A549 (cell line): ENCODE results near the gene TNN. TPM values are rescaled to one million over a fixed set of nuclear protein-coding genes. Genes with fewer than 3 reads are reported as not detected.

ENCODE experiments used
- ATAC-seq, 2 experiments: fragments of 200-7000 bp in 1 of 2; fragments of >200 bp in 1 of 2; cut with Nextera tagmentation in 1 of 2; cut with Tn5 transposase in 1 of 2; 3 replicates each; pipeline versions ENCODE4 v1.8.0 to v1.9.1; 2018 to 2020; ENCODE audit warnings: mild to moderate bottlenecking in 1 of 2, moderate library complexity in 1 of 2
- CTCF ChIA-PET: fragments of 300-600 bp; sonication (Branson Sonifier 250); formaldehyde crosslinking; extraction: SDS; loops from one replicate; lab custom pipeline; 2021; ENCODE audit warnings: antibody characterized with exemption, inconsistent platforms; lab: Yijun Ruan, JAX
- POLR2A ChIA-PET: fragments of 350-600 bp; formaldehyde crosslinking; extraction: SDS; loops from one replicate; lab custom pipeline; 2021; ENCODE audit warnings: antibody characterized with exemption, inconsistent platforms; lab: Yijun Ruan, JAX
- DNase-seq, 2 experiments: peaks; one replicate each; pipeline versions ENCODE4 v3.0.0 to v3.0.0-alpha.2; 2011 to 2016; ENCODE audit warnings: low read depth in 1 of 2, low spot score in 1 of 2
- FAIRE-seq: peaks from 2 replicates; lab custom pipeline; 2011; peaks lifted over from hg19 to GRCh38; lab: Jason Lieb, UNC
- H3K27ac ChIP-seq, 2 experiments: fragments of >200 bp; sonication (Bioruptor Twin); formaldehyde crosslinking; 3 replicates each; pipeline ENCODE4 v1.5.1; 2016 to 2017
- H3K4me1 ChIP-seq: fragments of >200 bp; sonication (Bioruptor Twin); formaldehyde crosslinking; 3 replicates; pipeline ENCODE4 v1.6.1; 2016
- H3K4me2 ChIP-seq: fragments of >200 bp; sonication (Bioruptor Twin); formaldehyde crosslinking; 3 replicates; pipeline ENCODE4 v1.6.1; 2016
- H3K4me3 ChIP-seq: fragments of >200 bp; sonication (Bioruptor Twin); formaldehyde crosslinking; 3 replicates; pipeline ENCODE4 v1.5.1; 2016
- H3K9me3 ChIP-seq: fragments of >200 bp; sonication (Bioruptor Twin); formaldehyde crosslinking; 3 replicates; pipeline ENCODE4 v1.6.1; 2016
- BHLHE40 ChIP-seq: IDR thresholded peaks from 2 replicates; pipeline ENCODE4 v1.6.1; 2012; ENCODE audit warnings: low read depth, low read length, inconsistent platforms
- CBX2 ChIP-seq: fragments of 200-600 bp; sonication (generic); IDR thresholded peaks from 2 replicates; pipeline ENCODE4 v1.6.1; 2016; ENCODE audit warnings: low read depth, mild to moderate bottlenecking, borderline replicate concordance
- CBX8 ChIP-seq: fragments of 200-600 bp; sonication (generic); IDR thresholded peaks from 2 replicates; pipeline ENCODE4 v1.6.1; 2016
- CEBPB ChIP-seq, 2 experiments: fragments of >200 bp in 1 of 2; sonication (Bioruptor Twin) in 1 of 2; formaldehyde crosslinking in 1 of 2; IDR thresholded peaks; 2 replicates each; pipeline ENCODE4 v1.6.1; 2012 to 2016
- CHD2 ChIP-seq: fragments of 150-350 bp; IDR thresholded peaks from 2 replicates; pipeline ENCODE4 v1.6.1; 2014; ENCODE audit warnings: low read length; ENCODE audit not compliant: partially characterized antibody
- EHF ChIP-seq: fragments of 250-450 bp; sonication (Bioruptor Pico); IDR thresholded peaks from 2 replicates; pipeline ENCODE4 v1.5.0; 2020; ENCODE audit warnings: mild to moderate bottlenecking
- EHMT2 ChIP-seq: fragments of 200-600 bp; sonication (generic); IDR thresholded peaks from 2 replicates; pipeline ENCODE4 v1.6.1; 2016; ENCODE audit warnings: antibody characterized with exemption, low read depth, mild to moderate bottlenecking, moderate library complexity
- ESRRA ChIP-seq: fragments of 150-350 bp; IDR thresholded peaks from 2 replicates; pipeline ENCODE4 v1.6.1; 2014; ENCODE audit warnings: mild to moderate bottlenecking, low read length, borderline replicate concordance
- GATA3 ChIP-seq: IDR thresholded peaks from 2 replicates; pipeline ENCODE4 v1.6.1; 2012; ENCODE audit warnings: borderline replicate concordance
- HOXA7 ChIP-seq: fragments of 250-450 bp; sonication (Bioruptor Pico); IDR thresholded peaks from 2 replicates; pipeline ENCODE4 v1.5.0; 2020; ENCODE audit warnings: mild to moderate bottlenecking, moderate library complexity
- HOXB13 ChIP-seq: fragments of 250-450 bp; sonication (Bioruptor Pico); IDR thresholded peaks from 2 replicates; pipeline ENCODE4 v1.5.0; 2020; ENCODE audit warnings: low read depth, mild to moderate bottlenecking, moderate library complexity
- HOXB5 ChIP-seq: fragments of 250-450 bp; sonication (Bioruptor Pico); IDR thresholded peaks from 2 replicates; pipeline ENCODE4 v1.5.0; 2020; ENCODE audit warnings: mild to moderate bottlenecking, moderate library complexity
- JUN ChIP-seq, 2 experiments: fragments of >200 bp; sonication (Bioruptor Twin); formaldehyde crosslinking; IDR thresholded peaks; 2 replicates in 1 of 2; 3 replicates in 1 of 2; pipeline ENCODE4 v1.6.1; 2016 to 2017
- MAFK ChIP-seq: fragments of 450-650 bp; IDR thresholded peaks from 2 replicates; pipeline ENCODE4 v1.6.1; 2014; ENCODE audit not compliant: partially characterized antibody
- NR3C1 ChIP-seq: fragments of >200 bp; sonication (Bioruptor Twin); formaldehyde crosslinking; IDR thresholded peaks from 3 replicates; pipeline ENCODE4 v1.6.1; 2017
- POLR2AphosphoS2 ChIP-seq: conservative IDR thresholded peaks from 2 replicates; pipeline ENCODE4 v1.6.1; 2012; ENCODE audit warnings: low read length, improper control_type of control experiment, inconsistent platforms
- RAD21 ChIP-seq, 2 experiments: fragments of >200 bp in 1 of 2; sonication (Bioruptor Twin) in 1 of 2; formaldehyde crosslinking in 1 of 2; IDR thresholded peaks in 1 of 2; conservative IDR thresholded peaks in 1 of 2; 2 replicates in 1 of 2; 3 replicates in 1 of 2; pipeline ENCODE4 v1.6.1; 2012 to 2018; ENCODE audit warnings: inconsistent platforms in 1 of 2
- RFX5 ChIP-seq: fragments of 450-650 bp; IDR thresholded peaks from 2 replicates; pipeline ENCODE4 v1.7.1; 2014; ENCODE audit warnings: antibody characterized with exemption, mild to moderate bottlenecking, moderate library complexity
- SMC3 ChIP-seq: fragments of >200 bp; sonication (Bioruptor Twin); formaldehyde crosslinking; IDR thresholded peaks from 3 replicates; pipeline ENCODE4 v1.6.1; 2018; ENCODE audit warnings: inconsistent platforms
- SREBF2 ChIP-seq: fragments of 450-650 bp; IDR thresholded peaks from 2 replicates; pipeline ENCODE4 v1.6.1; 2014; ENCODE audit warnings: mild to moderate bottlenecking, moderate library complexity
- TFCP2L1 ChIP-seq: fragments of 250-450 bp; sonication (Bioruptor Pico); IDR thresholded peaks from 2 replicates; pipeline ENCODE4 v1.5.0; 2021; ENCODE audit warnings: mild to moderate bottlenecking
- ZC3H11A ChIP-seq: fragments of 450-650 bp; IDR thresholded peaks from 2 replicates; pipeline ENCODE4 v1.6.1; 2014; ENCODE audit warnings: antibody characterized with exemption, mild to moderate bottlenecking
- ZFP36 ChIP-seq: fragments of 450-650 bp; IDR thresholded peaks from 2 replicates; pipeline ENCODE4 v1.6.1; 2014; ENCODE audit warnings: borderline replicate concordance; ENCODE audit not compliant: partially characterized antibody
- ZSCAN20 ChIP-seq: fragments of 250-450 bp; sonication (Bioruptor Pico); IDR thresholded peaks from 2 replicates; pipeline ENCODE4 v1.8.0; 2022; ENCODE audit warnings: mild to moderate bottlenecking, moderate library complexity
- WGBS: methylation state at CpG from one replicate; pipeline ENCODE4 v1.1.6; 2017; ENCODE audit errors: missing lambda C conversion rate; 5-methylcytosine and 5-hydroxymethylcytosine counted together
- polyA plus RNA-seq, 4 experiments: library from polyadenylated mRNA; depleted of rRNA in 3 of 4; stranded (reverse); fragments of >200 nt; fragmentation: RNase III in 1 of 4; extraction: RNeasy Plus Mini Kit Qiagen cat#74134 plus additional on column Dnase treatment in 1 of 4; gene quantifications; 2 replicates in 3 of 4; 3 replicates in 1 of 4; pipeline ENCODE4 v1.2.3, GENCODE V29; 2011 to 2017
- TF ChIP-seq, protein P1 (sequence below): fragments of 250-450 bp; sonication (Bioruptor Pico); IDR thresholded peaks from 2 replicates; pipeline ENCODE4 v1.5.0; 2020; ENCODE audit warnings: low read depth, mild to moderate bottlenecking, moderate library complexity
- TF ChIP-seq, protein P2 (sequence below): IDR thresholded peaks from 2 replicates; pipeline ENCODE4 v1.6.1; 2012; ENCODE audit warnings: low read depth, borderline replicate concordance
- TF ChIP-seq, protein P3 (sequence below): fragments of >200 bp; sonication (Bioruptor Twin); formaldehyde crosslinking; IDR thresholded peaks from 3 replicates; pipeline ENCODE4 v1.6.1; 2016
- TF ChIP-seq, protein P4 (sequence below): IDR thresholded peaks from 2 replicates; pipeline ENCODE4 v1.6.1; 2012
- TF ChIP-seq, protein P5 (sequence below): fragments of 250-450 bp; sonication (Bioruptor Pico); IDR thresholded peaks from 2 replicates; pipeline ENCODE4 v1.5.0; 2021; ENCODE audit warnings: mild to moderate bottlenecking, moderate library complexity, borderline replicate concordance
- TF ChIP-seq, protein P6 (sequence below): IDR thresholded peaks from 2 replicates; pipeline ENCODE4 v1.6.1; 2012

The TNN gene
- polyA plus RNA-seq, 2 of the 4 experiments (the other 2 are of a cell fraction) = not detected

DNA sequence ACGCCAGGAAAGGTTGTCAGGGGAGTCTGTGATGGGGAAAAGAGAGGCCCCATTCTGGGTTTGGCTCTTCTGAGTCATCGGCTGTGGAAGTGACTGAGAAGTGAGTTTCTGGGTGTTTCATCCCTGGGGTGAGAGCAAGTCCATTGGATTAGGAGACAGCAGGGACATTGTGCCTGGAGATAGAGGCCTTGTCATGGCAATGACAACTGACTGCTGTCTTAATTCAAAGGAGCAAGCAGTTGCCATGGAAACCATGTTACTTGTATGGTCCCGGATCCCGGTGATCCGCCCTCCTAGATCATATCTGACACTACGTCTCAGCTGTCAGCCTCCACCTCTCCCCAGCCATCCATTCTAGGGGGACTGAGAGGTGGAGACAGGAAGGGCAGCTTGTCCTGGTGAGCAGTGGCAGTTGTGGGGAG is 90.5 kb downstream of the TNN start:
- no peak overlapping the region for H3K27ac ChIP-seq

DNA sequence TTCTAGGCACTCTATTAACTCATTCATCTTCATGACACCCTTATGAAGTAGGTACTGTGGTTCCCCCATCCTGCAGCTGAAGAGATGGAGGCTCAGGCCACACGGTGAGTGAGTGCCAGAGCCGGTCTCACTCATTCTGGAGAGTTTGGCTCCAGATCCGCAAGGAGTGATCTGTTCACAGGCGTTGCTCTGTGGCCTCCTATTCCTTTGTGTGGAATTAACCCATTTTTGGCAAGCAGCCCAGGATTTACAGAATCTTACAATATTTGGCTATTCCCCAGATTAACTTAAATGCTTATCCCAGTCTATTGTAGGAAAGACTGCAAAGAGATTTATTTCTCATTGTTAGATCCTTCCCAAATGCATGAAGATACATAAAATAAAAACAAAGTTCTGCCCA is 95.3 kb downstream of the TNN start:
- DNase-seq (no peak), ATAC-seq (no peak), FAIRE-seq (no peak)
- WGBS = 31% methylated on average over 4 of the region's 4 CpGs
- Histone ChIP-seq H3K9me3 (no peaks in the 10 kb centered on the region), H3K4me1 (no peaks in the 10 kb centered on the region), H3K4me3 (no peak overlapping the region), H3K27ac (no peak overlapping the region), H3K4me2 (no peak overlapping the region)
- ChIA-PET POLR2A (no interaction called here), CTCF (interaction anchor here (3.9 to 8.9 kb wide), 2 partner anchors 8 to 14 kb away, joined by 23 to 89 read pairs; no protein-coding TSS in a partner anchor)
- TF ChIP-seq CBX8 = no peak
- TF ChIP-seq HOXA7 (CRISPR knock-in tag) = no peak
- no peak for TF ChIP-seq RAD21 (conservative IDR thresholded peaks at IDR 0.05 in 1 of 2, IDR thresholded peaks at IDR 0.05 in 1 of 2)
- TF ChIP-seq MAFK = no peak
- no peak for TF ChIP-seq POLR2AphosphoS2
- no peak for TF ChIP-seq HOXB5 (CRISPR knock-in tag)
- TF ChIP-seq ZFP36 = no peak
- TF ChIP-seq RFX5 = no peak
- TF ChIP-seq GATA3 = no peak
- no peak for TF ChIP-seq ZSCAN20 (CRISPR knock-in tag)
- TF ChIP-seq SMC3 = no peak
- no peak for TF ChIP-seq ESRRA
- TF ChIP-seq, protein P1, sequence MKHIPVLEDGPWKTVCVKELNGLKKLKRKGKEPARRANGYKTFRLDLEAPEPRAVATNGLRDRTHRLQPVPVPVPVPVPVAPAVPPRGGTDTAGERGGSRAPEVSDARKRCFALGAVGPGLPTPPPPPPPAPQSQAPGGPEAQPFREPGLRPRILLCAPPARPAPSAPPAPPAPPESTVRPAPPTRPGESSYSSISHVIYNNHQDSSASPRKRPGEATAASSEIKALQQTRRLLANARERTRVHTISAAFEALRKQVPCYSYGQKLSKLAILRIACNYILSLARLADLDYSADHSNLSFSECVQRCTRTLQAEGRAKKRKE (CRISPR knock-in tag) = no peak
- no peak for TF ChIP-seq CBX2
- TF ChIP-seq HOXB13 (CRISPR knock-in tag) = no peak

More for the DNA sequence above, 90.5 kb downstream of the TNN start:
- ChIA-PET POLR2A (no interaction called here), CTCF (interaction anchor here (2.1 to 8.9 kb wide), 3 partner anchors 9 to 161 kb away, joined by 5 to 89 read pairs (median 84); no protein-coding TSS in a partner anchor)
- Histone ChIP-seq H3K9me3 (no peaks in the 10 kb centered on the region), H3K4me1 (no peaks in the 10 kb centered on the region), H3K4me3 (no peak overlapping the region), H3K4me2 (no peak overlapping the region)
- TF ChIP-seq NR3C1 = no peak
- TF ChIP-seq, protein P2, sequence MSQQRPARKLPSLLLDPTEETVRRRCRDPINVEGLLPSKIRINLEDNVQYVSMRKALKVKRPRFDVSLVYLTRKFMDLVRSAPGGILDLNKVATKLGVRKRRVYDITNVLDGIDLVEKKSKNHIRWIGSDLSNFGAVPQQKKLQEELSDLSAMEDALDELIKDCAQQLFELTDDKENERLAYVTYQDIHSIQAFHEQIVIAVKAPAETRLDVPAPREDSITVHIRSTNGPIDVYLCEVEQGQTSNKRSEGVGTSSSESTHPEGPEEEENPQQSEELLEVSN = no peak
- TF ChIP-seq MAFK = no peak
- TF ChIP-seq, protein P3, sequence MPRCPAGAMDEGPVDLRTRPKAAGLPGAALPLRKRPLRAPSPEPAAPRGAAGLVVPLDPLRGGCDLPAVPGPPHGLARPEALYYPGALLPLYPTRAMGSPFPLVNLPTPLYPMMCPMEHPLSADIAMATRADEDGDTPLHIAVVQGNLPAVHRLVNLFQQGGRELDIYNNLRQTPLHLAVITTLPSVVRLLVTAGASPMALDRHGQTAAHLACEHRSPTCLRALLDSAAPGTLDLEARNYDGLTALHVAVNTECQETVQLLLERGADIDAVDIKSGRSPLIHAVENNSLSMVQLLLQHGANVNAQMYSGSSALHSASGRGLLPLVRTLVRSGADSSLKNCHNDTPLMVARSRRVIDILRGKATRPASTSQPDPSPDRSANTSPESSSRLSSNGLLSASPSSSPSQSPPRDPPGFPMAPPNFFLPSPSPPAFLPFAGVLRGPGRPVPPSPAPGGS = no peak
- TF ChIP-seq, protein P4, sequence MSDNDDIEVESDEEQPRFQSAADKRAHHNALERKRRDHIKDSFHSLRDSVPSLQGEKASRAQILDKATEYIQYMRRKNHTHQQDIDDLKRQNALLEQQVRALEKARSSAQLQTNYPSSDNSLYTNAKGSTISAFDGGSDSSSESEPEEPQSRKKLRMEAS = no peak
- TF ChIP-seq EHMT2 = no peak
- TF ChIP-seq, protein P5, sequence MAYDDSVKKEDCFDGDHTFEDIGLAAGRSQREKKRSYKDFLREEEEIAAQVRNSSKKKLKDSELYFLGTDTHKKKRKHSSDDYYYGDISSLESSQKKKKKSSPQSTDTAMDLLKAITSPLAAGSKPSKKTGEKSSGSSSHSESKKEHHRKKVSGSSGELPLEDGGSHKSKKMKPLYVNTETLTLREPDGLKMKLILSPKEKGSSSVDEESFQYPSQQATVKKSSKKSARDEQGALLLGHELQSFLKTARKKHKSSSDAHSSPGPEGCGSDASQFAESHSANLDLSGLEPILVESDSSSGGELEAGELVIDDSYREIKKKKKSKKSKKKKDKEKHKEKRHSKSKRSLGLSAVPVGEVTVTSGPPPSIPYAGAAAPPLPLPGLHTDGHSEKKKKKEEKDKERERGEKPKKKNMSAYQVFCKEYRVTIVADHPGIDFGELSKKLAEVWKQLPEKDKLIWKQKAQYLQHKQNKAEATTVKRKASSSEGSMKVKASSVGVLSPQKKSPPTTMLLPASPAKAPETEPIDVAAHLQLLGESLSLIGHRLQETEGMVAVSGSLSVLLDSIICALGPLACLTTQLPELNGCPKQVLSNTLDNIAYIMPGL (CRISPR knock-in tag) = no peak
- no peak for TF ChIP-seq GATA3
- TF ChIP-seq JUN (IDR thresholded peaks at IDR 0.05) = no peak
- TF ChIP-seq CBX8 = no peak
- TF ChIP-seq BHLHE40 = no peak
- no peak for TF ChIP-seq SREBF2
- no peak for TF ChIP-seq ZC3H11A
- TF ChIP-seq CHD2 = no peak
- TF ChIP-seq EHF = no peak
- TF ChIP-seq, protein P6, sequence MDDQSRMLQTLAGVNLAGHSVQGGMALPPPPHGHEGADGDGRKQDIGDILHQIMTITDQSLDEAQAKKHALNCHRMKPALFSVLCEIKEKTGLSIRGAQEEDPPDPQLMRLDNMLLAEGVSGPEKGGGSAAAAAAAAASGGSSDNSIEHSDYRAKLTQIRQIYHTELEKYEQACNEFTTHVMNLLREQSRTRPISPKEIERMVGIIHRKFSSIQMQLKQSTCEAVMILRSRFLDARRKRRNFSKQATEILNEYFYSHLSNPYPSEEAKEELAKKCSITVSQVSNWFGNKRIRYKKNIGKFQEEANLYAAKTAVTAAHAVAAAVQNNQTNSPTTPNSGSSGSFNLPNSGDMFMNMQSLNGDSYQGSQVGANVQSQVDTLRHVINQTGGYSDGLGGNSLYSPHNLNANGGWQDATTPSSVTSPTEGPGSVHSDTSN = no peak
- TF ChIP-seq CEBPB (IDR thresholded peaks at IDR 0.05) = no peak
- TF ChIP-seq ESRRA = no peak
- TF ChIP-seq, protein P1 (CRISPR knock-in tag) = no peak
- TF ChIP-seq TFCP2L1 (CRISPR knock-in tag) = no peak
- no peak for ATAC-seq
- no peak for FAIRE-seq
- no peak for DNase-seq
- 36% methylated on average over 6 of the region's 6 CpGs for WGBS
